Measurements from ENCODE around the gene LDLRAD2. TPM values are rescaled to one million over a fixed set of nuclear protein-coding genes. Genes with fewer than 3 reads are reported as not detected.

Gene LDLRAD2
- total RNA-seq, 1 donor from 2014 or later = not detected

- intact Hi-C loops (cut with micrococcal nuclease) = no loop called here
- no peaks in the 10 kb centered on the region for H3K27me3 ChIP-seq (ENCODE audit: low read depth)
- peaks cover 100% of the 10 kb centered on the region for H3K36me3 ChIP-seq
- H3K4me3 ChIP-seq = no peak overlapping the region
- DNase-seq = no peak
- no peaks in the 10 kb centered on the region for H3K9me3 ChIP-seq (replicated peaks)
- H3K4me1 ChIP-seq = peaks cover 18% of the 10 kb centered on the region
- no peak for TF ChIP-seq CTCF (IDR thresholded peaks at IDR 0.05; ENCODE audit: borderline replicate concordance)
- no peak overlapping the region for H3K27ac ChIP-seq (replicated peaks)
Measured at GRCh38 chr1:21854751-21855131, 42.7 kb downstream of the LDLRAD2 start.

GRCh38 chr1:21855257-21856096 is 43.4 kb downstream of the LDLRAD2 start:
- DNase-seq = no peak
- Histone ChIP-seq H3K4me3 (no peak overlapping the region), H3K27me3 (ENCODE audit: low read depth) (no peaks in the 10 kb centered on the region), H3K27ac (replicated peaks) (no peak overlapping the region), H3K9me3 (replicated peaks) (no peaks in the 10 kb centered on the region), H3K4me1 (peaks cover 18% of the 10 kb centered on the region), H3K36me3 (peaks cover 100% of the 10 kb centered on the region)
- intact Hi-C loops (cut with micrococcal nuclease) = no loop called here
- no peak for TF ChIP-seq CTCF (IDR thresholded peaks at IDR 0.05; ENCODE audit: borderline replicate concordance)

DNA sequence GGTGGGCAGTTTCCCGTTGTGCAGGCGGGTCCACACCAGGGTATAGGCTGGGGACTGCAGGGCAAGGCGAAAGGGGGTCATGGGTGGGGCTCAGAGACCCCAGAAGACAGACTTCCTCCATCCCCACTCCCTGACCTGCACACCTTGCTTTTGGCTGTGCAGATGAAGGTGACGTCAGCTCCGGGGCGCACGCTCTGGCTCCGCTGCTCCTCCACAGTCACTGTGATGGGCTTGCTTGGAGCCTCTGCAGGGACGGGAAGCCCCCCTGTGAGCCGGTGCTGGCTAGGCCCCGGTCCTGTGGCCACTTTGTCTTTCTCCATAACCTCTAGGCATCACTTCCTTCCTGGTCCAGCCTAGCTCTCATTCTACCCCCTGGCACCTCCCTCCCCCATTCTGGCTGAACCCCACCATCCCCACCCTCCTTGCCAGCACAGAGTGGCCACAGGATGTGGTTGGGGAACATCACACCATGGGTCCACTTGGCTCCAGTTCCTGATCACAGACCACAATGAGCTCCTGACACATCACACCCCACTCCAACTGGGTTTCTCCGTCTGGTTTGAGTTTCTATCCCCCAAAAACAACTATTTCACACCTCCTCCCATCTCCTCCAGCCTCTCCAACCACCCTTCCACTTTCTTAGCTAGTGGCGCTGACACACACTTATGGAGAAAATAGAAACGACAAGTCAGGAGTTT is 45.2 kb downstream of the LDLRAD2 start:
- TF ChIP-seq CTCF (IDR thresholded peaks at IDR 0.05; ENCODE audit: borderline replicate concordance) = no peak
- Histone ChIP-seq H3K36me3 (peaks cover 100% of the 10 kb centered on the region), H3K27ac (replicated peaks) (peak overlapping the region; percentile 39), H3K27me3 (ENCODE audit: low read depth) (no peaks in the 10 kb centered on the region), H3K4me3 (no peak overlapping the region), H3K4me1 (peaks cover 18% of the 10 kb centered on the region), H3K9me3 (replicated peaks) (no peaks in the 10 kb centered on the region)
- no peak for DNase-seq
- intact Hi-C loops (cut with micrococcal nuclease) = no loop called here

GRCh38 chr1:21857840-21858670 is 46.0 kb downstream of the LDLRAD2 start:
- peak overlapping the region; percentile 39 for H3K27ac ChIP-seq (replicated peaks)

More at GRCh38 chr1:21857840-21858670, 46.0 kb downstream of the LDLRAD2 start:
- intact Hi-C loops (cut with micrococcal nuclease) = no loop called here
- H3K9me3 ChIP-seq (replicated peaks) = no peaks in the 10 kb centered on the region
- peaks cover 18% of the 10 kb centered on the region for H3K4me1 ChIP-seq
- TF ChIP-seq CTCF (IDR thresholded peaks at IDR 0.05; ENCODE audit: borderline replicate concordance) = no peak
- H3K27me3 ChIP-seq (ENCODE audit: low read depth) = no peaks in the 10 kb centered on the region
- no peak for DNase-seq
- H3K36me3 ChIP-seq = peaks cover 96% of the 10 kb centered on the region
- no peak overlapping the region for H3K4me3 ChIP-seq

Data from left ventricle myocardium inferior (tissue), 1 donor.